Upper lobe of left lung (tissue), 6 donors: ENCODE results near the gene RGSL1. TPM values are rescaled to one million over a fixed set of nuclear protein-coding genes. Genes with fewer than 3 reads are reported as not detected.

Experiments
- ATAC-seq, 2 donors: fragments of 200-7000 bp; cut with Tn5 transposase; one replicate each; pipeline ENCODE4 v1.9.1; 2022; ENCODE audit warnings: mild to moderate bottlenecking in 2 of 2, moderate library complexity in 2 of 2; ENCODE audit not compliant: low FRiP score in 2 of 2
- DNase-seq, 2 donors: peaks; one replicate each; pipeline ENCODE4 v3.0.0-alpha.2; 2019 to 2020
- H3K27ac ChIP-seq, 4 donors: fragments of 200-600 bp; sonication (generic); one replicate each; pipeline ENCODE4 v1.5.1; 2016 to 2019
- H3K27me3 ChIP-seq, 4 donors: fragments of 200-600 bp; sonication (generic); one replicate each; pipeline ENCODE4 v1.5.1; 2017 to 2019
- H3K36me3 ChIP-seq, 4 donors: fragments of 200-600 bp; sonication (generic); one replicate each; pipeline ENCODE4 v1.5.1; 2016 to 2019
- H3K4me1 ChIP-seq, 4 donors: fragments of 200-600 bp; sonication (generic); one replicate each; pipeline ENCODE4 v1.5.1; 2018 to 2019
- H3K4me3 ChIP-seq, 4 donors: fragments of 200-600 bp; sonication (generic); one replicate each; pipeline ENCODE4 v1.5.1; 2017 to 2019; ENCODE audit warnings: mild to moderate bottlenecking in 2 of 4, moderate library complexity in 1 of 4
- H3K9me3 ChIP-seq, 4 donors: fragments of 200-600 bp; sonication (generic); one replicate each; pipeline ENCODE4 v1.5.1; 2018 to 2019
- CTCF ChIP-seq, 6 experiments: fragments of 450-650 bp in 4 of 6; fragments of 200-600 bp in 2 of 6; sonication (generic) in 2 of 6; IDR thresholded peaks; one replicate each; pipeline ENCODE4 v1.5.1; 2016 to 2019; ENCODE audit warnings: antibody characterized with exemption in 6 of 6
- EP300 ChIP-seq, 4 donors: sonication (generic); formaldehyde crosslinking; IDR thresholded peaks; one replicate each; pipeline ENCODE4 v1.5.1; 2017; ENCODE audit warnings: antibody characterized with exemption in 4 of 4, control low read depth in 2 of 4
- POLR2A ChIP-seq, 4 donors: fragments of 450-650 bp; IDR thresholded peaks; one replicate each; pipeline ENCODE4 v1.5.1; 2016 to 2017; ENCODE audit warnings: antibody characterized with exemption in 4 of 4, mild to moderate bottlenecking in 2 of 4
- POLR2AphosphoS5 ChIP-seq, 2 donors: sonication (generic); formaldehyde crosslinking; IDR thresholded peaks; one replicate each; pipeline ENCODE4 v1.5.1; 2017; ENCODE audit warnings: antibody characterized with exemption in 2 of 2
- WGBS, 2 donors: methylation state at CpG; one replicate each; pipeline ENCODE4 v1.1.5; 2017 to 2018; 5-methylcytosine and 5-hydroxymethylcytosine counted together
- total RNA-seq, 6 donors: library from RNA; depleted of rRNA in 4 of 6; stranded (reverse); fragments of >200 nt in 4 of 6; gene quantifications; one replicate each; pipeline versions ENCODE4 v1.1.0 to v1.2.1, GENCODE V29; 2016 to 2021
- donor health status: DM: no; HTN: no; CAD: no; lungs with moderate emphysema.
- donor health status: DM: no; HTN: yes; CAD: no; lungs with severe emphysema.

The RGSL1 gene
- total RNA-seq, 6 donors from 2014 or later = not detected

DNA sequence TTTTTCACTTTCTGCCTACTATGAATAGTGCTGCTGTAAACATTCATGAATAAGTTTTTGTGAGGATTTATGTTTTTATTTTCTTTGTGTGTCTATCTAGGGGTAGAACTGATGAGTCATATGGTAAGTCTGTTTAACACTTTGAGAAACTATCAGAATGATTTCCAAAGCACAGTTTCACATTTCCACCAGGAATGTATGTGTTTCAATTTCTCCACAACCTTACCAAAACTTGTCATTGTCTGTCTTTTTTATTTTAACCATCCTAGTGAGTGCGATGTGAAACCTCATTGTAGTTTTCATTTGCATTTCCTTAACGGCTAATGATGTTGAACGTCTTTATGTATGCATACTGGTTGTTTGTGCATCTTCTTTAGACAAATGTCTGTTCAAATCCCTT, 115.6 kb downstream of the RGSL1 start:
- TF ChIP-seq EP300 (IDR thresholded peaks at IDR 0.05) (no peak), POLR2AphosphoS5 (IDR thresholded peaks at IDR 0.05) (no peak), CTCF (IDR thresholded peaks at IDR 0.05) (no peak), POLR2A (IDR thresholded peaks at IDR 0.05) (no peak)
- 80 to 84% methylated on average over 3 of the region's 3 CpGs for WGBS, 2 donors
- Histone ChIP-seq H3K36me3 (no peaks in the 10 kb centered on the region), H3K9me3 (no peaks in the 10 kb centered on the region), H3K27ac (no peak overlapping the region), H3K4me1 (no peaks in the 10 kb centered on the region), H3K4me3 (no peak overlapping the region), H3K27me3 (no peaks in the 10 kb centered on the region)
- DNase-seq (no peak), ATAC-seq (no peak)

- no peaks in the 10 kb centered on the region for H3K27me3 ChIP-seq
- ATAC-seq = no peak
- H3K4me3 ChIP-seq = no peak overlapping the region
- 93 to 94% methylated on average over 5 of the region's 5 CpGs for WGBS, 2 donors
- no peaks in the 10 kb centered on the region for H3K4me1 ChIP-seq
- no peaks in the 10 kb centered on the region for H3K9me3 ChIP-seq
- DNase-seq = no peak
- TF ChIP-seq POLR2AphosphoS5 (IDR thresholded peaks at IDR 0.05) = no peak
- TF ChIP-seq CTCF (IDR thresholded peaks at IDR 0.05) = no peak
- no peak for TF ChIP-seq POLR2A (IDR thresholded peaks at IDR 0.05)
- no peak for TF ChIP-seq EP300 (IDR thresholded peaks at IDR 0.05)
- no peaks in the 10 kb centered on the region for H3K36me3 ChIP-seq
- no peak overlapping the region for H3K27ac ChIP-seq
Measured at GRCh38 chr1:182567629-182568028, 117.7 kb downstream of the RGSL1 start.

- Histone ChIP-seq H3K9me3 (no peaks in the 10 kb centered on the region), H3K4me1 (no peaks in the 10 kb centered on the region), H3K27ac (no peak overlapping the region), H3K27me3 (no peaks in the 10 kb centered on the region), H3K4me3 (no peak overlapping the region), H3K36me3 (peaks cover 0 to 2% (median 0%) of the 10 kb centered on the region in 4 donors)
- 92% methylated on average over 3 of the region's 3 CpGs for WGBS, 2 donors
- DNase-seq (no peak), ATAC-seq (no peak)
- TF ChIP-seq POLR2AphosphoS5 (IDR thresholded peaks at IDR 0.05) (no peak), EP300 (IDR thresholded peaks at IDR 0.05) (no peak), POLR2A (IDR thresholded peaks at IDR 0.05) (no peak), CTCF (IDR thresholded peaks at IDR 0.05) (no peak)
Measured at GRCh38 chr1:182568647-182569284, 118.8 kb downstream of the RGSL1 start.

DNA sequence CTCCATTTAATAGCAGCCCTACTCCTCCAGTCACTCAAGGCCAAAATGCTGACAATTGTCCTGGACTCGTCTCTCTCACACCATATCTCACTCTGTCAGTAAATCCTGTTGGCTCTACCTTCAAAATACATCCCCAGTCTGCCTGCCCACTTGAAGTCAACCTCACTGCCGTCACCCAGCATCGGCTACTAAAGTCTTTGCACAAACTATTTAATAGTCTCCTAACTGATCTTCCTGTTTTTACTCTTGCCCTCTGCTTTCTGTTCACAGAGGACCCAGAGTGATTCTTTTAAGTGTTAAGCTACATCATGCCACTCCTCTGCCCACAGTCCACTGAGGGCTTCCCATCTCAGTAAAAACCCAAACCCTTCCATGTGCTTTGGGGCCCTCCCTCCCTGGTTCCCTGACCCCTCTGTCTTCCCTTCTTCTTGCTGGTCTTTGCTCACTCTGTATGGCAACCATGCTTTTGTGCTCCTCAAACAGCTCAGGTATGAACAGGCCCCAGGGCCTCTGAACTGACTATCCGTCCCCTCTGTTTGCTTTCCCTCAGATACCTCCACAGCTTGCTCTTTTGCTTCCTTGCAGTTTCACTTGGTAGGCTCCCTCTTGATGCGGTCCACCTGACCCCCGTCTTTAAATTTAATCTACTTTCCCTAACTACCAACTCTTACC, 120.1 kb downstream of the RGSL1 start:
- Histone ChIP-seq H3K27me3 (no peaks in the 10 kb centered on the region), H3K36me3 (peaks cover 5 to 14% (median 6%) of the 10 kb centered on the region in 4 donors), H3K27ac (no peak overlapping the region), H3K4me3 (no peak overlapping the region), H3K4me1 (no peaks in the 10 kb centered on the region), H3K9me3 (no peaks in the 10 kb centered on the region)
- ATAC-seq = no peak
- TF ChIP-seq POLR2AphosphoS5 (IDR thresholded peaks at IDR 0.05) (no peak), POLR2A (IDR thresholded peaks at IDR 0.05) (no peak), EP300 (IDR thresholded peaks at IDR 0.05) (no peak), CTCF (IDR thresholded peaks at IDR 0.05) (no peak)
- no peak for DNase-seq
- WGBS, 2 donors = 92% methylated on average over 6 of the region's 6 CpGs

DNA sequence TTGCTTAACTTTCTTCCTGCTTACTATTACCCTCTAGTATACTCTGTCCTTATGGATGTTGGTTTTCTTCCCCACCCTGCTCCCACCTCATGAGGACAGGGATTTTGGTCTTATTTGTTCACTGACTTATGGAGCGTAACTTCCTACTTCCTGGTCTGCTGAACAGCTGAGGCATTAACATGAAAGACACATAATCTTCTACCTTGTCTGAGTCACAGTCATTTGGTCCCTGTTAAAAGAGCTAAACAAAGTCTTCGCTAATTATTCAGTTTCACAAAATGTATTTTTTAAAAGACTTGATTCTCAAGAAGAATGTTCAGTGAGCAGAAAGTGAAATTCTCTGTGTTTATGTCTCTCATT, 120.6 kb downstream of the RGSL1 start:
- TF ChIP-seq POLR2A (IDR thresholded peaks at IDR 0.05) (no peak), POLR2AphosphoS5 (IDR thresholded peaks at IDR 0.05) (no peak), EP300 (IDR thresholded peaks at IDR 0.05) (no peak), CTCF (IDR thresholded peaks at IDR 0.05) (no peak)
- no peak overlapping the region for H3K4me3 ChIP-seq
- no peaks in the 10 kb centered on the region for H3K27me3 ChIP-seq
- DNase-seq (no peak), ATAC-seq (no peak)
- peaks cover 9 to 19% (median 10%) of the 10 kb centered on the region in 4 donors for H3K36me3 ChIP-seq
- H3K4me1 ChIP-seq = no peaks in the 10 kb centered on the region
- no peaks in the 10 kb centered on the region for H3K9me3 ChIP-seq
- H3K27ac ChIP-seq = no peak overlapping the region
- 94 to 97% methylated on average over 2 of the region's 2 CpGs for WGBS, 2 donors
